ENCODE measurements around the gene SMAP2.

Gene SMAP2

DNA sequence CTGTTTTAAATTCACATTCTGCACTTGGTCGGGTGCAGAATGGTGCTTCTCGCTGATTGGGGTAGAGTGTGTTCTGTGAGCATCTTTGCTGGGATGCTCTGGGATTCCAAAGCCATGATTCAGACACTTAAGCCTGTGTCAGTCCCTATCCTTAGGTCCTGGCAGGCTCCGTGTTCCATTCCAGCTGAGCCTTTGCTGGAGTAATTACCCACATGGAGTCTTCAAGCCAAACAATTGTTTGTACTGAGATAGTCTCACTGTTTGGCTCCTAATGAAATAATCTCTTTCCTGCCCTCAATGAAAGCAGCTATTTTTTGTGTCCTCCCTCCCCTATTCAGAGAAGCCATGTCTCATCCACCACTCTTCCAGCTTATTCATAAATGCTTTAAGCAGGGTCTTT is 18.7 kb downstream of the SMAP2 start:
- H3K36me3 ChIP-seq (ENCODE audit: control insufficient read depth in 2 of 2, insufficient read depth in 1 of 2, low read length in 2 of 2): peaks cover 0 to 6% of the 10 kb centered on the region in 2 experiments; a peak in 1 of 3 replicates
- no peak overlapping the region for H3K27ac ChIP-seq (ENCODE audit: extremely low read depth, low read depth, low read length)
- H3K9me3 ChIP-seq (ENCODE audit: control insufficient read depth, insufficient read depth, low read depth, low read length): no peaks in the 10 kb centered on the region
- ChIA-PET POLR2A (interaction anchor here (1.1 kb wide), 1 partner anchor 295 kb away, joined by 3 read pairs; the partner anchor contains the start of gene PPT1), CTCF (interaction anchor here (0.8 to 4.1 kb wide), 6 partner anchors 8 to 268 kb away, joined by 3 to 26 read pairs (median 4); no protein-coding TSS in a partner anchor)
- no peak overlapping the region for H3K4me3 ChIP-seq (ENCODE audit: low read depth, low read length)
- H3K4me1 ChIP-seq (ENCODE audit: control insufficient read depth, insufficient read depth, low read length): no peaks in the 10 kb centered on the region; the same call in 1 of the 2 replicates
- TF ChIP-seq ZBTB44 (tag by site-specific recombination; IDR thresholded peaks at IDR 0.05) (no peak), ZNF501 (tag by site-specific recombination; IDR thresholded peaks at IDR 0.05) (no peak), IKZF3 (tag by site-specific recombination; IDR thresholded peaks at IDR 0.05) (0 out of 2 replicates have a peak, but pooled peaks have one; percentile 7), ZBTB20 (tag by site-specific recombination; IDR thresholded peaks at IDR 0.05) (no peak), ZNF404 (tag by site-specific recombination; IDR thresholded peaks at IDR 0.05) (no peak), PRDM1 (tag by site-specific recombination; IDR thresholded peaks at IDR 0.05) (peak; percentile 59; the same call in 1 of the 2 replicates), ZBTB7A (tag by site-specific recombination; IDR thresholded peaks at IDR 0.05; ENCODE audit: low read depth) (no peak), GLIS1 (tag by site-specific recombination; IDR thresholded peaks at IDR 0.05) (peak; percentile 51), ZBTB21 (tag by site-specific recombination; IDR thresholded peaks at IDR 0.05) (0 out of 2 replicates have a peak, but pooled peaks have one; percentile 19), ZNF548 (tag by site-specific recombination; IDR thresholded peaks at IDR 0.05) (no peak), ZNF366 (tag by site-specific recombination; conservative IDR thresholded peaks at IDR 0.05) (peak; percentile 33; the same call in 1 of the 2 replicates), ZNF394 (tag by site-specific recombination; IDR thresholded peaks at IDR 0.05; ENCODE audit: borderline replicate concordance) (peak; percentile 48; the same call in 1 of the 2 replicates), ZBTB17 (tag by site-specific recombination; IDR thresholded peaks at IDR 0.05) (peak; percentile 58; the same call in 1 of the 2 replicates)

- ChIA-PET CTCF (interaction anchor here (0.5 to 4.1 kb wide), 5 partner anchors 11 to 251 kb away, joined by 3 to 26 read pairs (median 5); no protein-coding TSS in a partner anchor), POLR2A (no interaction called here)
- H3K4me3 ChIP-seq (ENCODE audit: low read depth, low read length): no peak overlapping the region
- H3K36me3 ChIP-seq (ENCODE audit: control insufficient read depth in 2 of 2, insufficient read depth in 1 of 2, low read length in 2 of 2): peaks cover 0 to 6% of the 10 kb centered on the region in 2 experiments; a peak in 1 of 3 replicates
- TF ChIP-seq ZNF223 (tag by site-specific recombination; IDR thresholded peaks at IDR 0.05) (no peak), ZBTB44 (tag by site-specific recombination; IDR thresholded peaks at IDR 0.05) (no peak), EGR2 (tag by site-specific recombination; IDR thresholded peaks at IDR 0.05; ENCODE audit: low read depth) (peak; percentile 51), MZF1 (tag by site-specific recombination; IDR thresholded peaks at IDR 0.05; ENCODE audit: borderline replicate concordance) (no peak), ZFHX2 (tag by site-specific recombination; conservative IDR thresholded peaks at IDR 0.05) (peak; percentile 46; the same call in 1 of the 2 replicates), ZNF830 (tag by site-specific recombination; IDR thresholded peaks at IDR 0.05; ENCODE audit: low read depth) (no peak), ZNF585B (tag by site-specific recombination; IDR thresholded peaks at IDR 0.05) (no peak), ZNF600 (tag by site-specific recombination; IDR thresholded peaks at IDR 0.05) (no peak), ZNF416 (tag by site-specific recombination; IDR thresholded peaks at IDR 0.05) (no peak)
- no peaks in the 10 kb centered on the region for H3K9me3 ChIP-seq (ENCODE audit: control insufficient read depth, insufficient read depth, low read depth, low read length)
- no peak overlapping the region for H3K27ac ChIP-seq (ENCODE audit: extremely low read depth, low read depth, low read length)
- H3K4me1 ChIP-seq (ENCODE audit: control insufficient read depth, insufficient read depth, low read length): no peaks in the 10 kb centered on the region; the same call in 1 of the 2 replicates
These were observed 19.6 kb downstream of the SMAP2 start for GRCh38 chr1:40393173-40393572.
